GM21737 (cell line): ENCODE measurements around the gene ARMCX5.

ENCODE experiments used
- ATAC-seq: cut with Tn5 transposase; IDR thresholded peaks from one replicate; pipeline ENCODE4 v1.9.1; 2021; ENCODE audit warnings: mild to moderate bottlenecking, moderate library complexity; ENCODE audit not compliant: unreplicated experiment

Gene ARMCX5

GRCh38 chrX:102599084-102599950 lies at the start of gene ARMCX5:
TSS of gene ARMCX5 (plus strand) at chrX:102599515. CDS start at chrX:102602142, 2,627 bp downstream.
- ATAC-seq = peak; percentile 94

GRCh38 chrX:102558607-102559006 lies 40.7 kb upstream of the ARMCX5 start:
- ATAC-seq = no peak

DNA sequence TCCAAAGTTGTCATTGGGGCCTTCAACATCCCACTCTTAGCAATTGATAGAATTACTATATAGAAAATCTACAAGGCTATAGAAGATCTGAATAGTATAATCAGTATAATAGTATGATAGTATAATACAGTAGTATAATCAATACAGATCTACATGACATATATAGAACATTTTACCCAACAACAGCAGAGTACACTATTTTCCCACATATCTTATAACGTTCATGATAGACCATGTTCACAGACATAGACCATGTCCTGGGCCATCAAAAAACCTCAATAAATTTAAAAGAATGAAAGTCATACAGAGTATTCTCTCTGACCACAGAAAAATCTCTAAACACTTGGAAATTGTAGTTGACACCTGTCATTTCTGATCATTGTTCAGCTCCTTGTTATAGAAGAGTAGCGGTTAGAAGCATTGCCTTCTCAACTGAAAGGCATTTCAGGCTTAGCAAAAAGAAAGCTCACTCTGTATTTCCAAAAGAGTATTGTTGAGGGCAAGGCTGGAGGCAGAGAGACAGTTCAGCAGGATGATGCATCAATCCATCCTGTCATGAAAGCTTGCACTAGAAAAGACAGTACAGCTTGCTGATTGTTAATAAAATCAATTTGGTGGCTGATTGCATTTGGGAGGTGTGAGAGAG lies 38.8 kb upstream of the ARMCX5 start:
- ATAC-seq = no peak

- no peak for ATAC-seq
Measured at GRCh38 chrX:102580891-102581290, 18.4 kb upstream of the ARMCX5 start.

- no peak for ATAC-seq
Measured at GRCh38 chrX:102593367-102593766, 5.9 kb upstream of the ARMCX5 start.

DNA sequence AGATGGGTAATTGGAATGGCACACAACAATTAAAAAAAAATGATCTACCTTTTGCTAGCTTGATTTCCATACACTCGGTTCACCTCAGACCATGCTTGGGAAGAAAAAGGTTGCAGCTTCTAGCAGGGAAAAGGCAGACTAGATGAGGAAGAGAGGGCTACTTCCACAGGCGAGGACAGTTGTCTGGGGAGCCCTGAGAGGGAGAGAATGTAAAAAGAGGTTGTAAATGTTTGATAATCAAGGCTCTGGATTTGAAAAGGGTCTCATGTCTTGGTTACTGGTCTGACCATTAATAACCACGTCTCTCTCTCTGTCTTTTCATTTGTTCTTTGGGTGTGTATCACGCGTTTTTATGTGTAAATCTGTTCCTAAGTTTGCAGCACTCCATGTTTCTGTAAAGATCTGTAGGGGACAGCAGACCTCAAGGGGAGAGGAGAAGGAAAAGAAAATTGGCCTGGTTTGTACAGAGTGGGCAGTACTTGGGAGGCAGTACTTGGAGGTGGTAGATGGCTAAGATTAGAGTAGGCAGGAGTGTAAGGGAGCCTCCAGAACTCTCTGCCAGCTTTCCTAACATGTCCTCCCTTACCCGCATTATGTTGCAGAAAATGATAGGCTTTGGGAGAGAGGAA lies 750 bp downstream of the ARMCX5 start:
- ATAC-seq = peak; percentile 24

DNA sequence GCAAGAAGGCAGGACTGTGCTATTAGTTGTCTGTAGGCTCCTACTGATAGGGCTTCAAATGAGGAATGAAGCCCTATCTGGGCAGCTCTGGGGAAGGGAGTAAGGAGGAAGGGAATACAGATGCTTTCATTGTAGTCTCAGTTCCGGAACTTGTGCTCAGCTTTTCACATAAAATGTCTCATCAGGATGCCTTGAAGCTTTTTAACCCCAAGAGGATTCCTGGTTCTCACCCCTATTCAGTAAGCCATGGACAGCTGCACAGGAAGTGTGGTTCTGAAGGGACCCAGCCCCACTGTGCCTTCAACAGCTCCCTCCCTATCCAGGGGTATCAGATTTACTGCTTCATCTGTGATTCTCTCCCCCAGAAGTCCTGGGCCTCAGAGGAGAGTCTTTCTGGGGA lies 5.0 kb downstream of the ARMCX5 start:
- ATAC-seq = no peak

DNA sequence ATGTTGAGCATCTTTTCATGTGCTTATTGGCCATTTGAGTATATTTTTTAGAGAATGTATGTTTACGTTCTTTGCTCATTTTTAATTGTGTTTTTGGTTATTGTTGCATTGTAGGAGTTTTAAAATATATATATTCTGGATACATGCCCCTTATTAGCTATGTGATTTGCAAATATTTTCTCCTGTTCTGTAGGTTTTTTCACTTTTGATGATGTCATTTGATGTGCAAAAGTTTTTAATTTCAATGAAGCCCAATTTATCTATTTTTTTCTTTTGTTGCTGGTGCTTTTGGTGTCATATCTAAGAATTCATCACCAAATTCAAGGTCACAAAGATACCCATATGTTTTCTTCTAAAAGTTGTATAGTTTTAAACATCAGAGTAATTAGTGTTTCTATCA lies 6.8 kb downstream of the ARMCX5 start:
- no peak for ATAC-seq

GRCh38 chrX:102610905-102611304 lies 11.6 kb downstream of the ARMCX5 start:
- no peak for ATAC-seq

GRCh38 chrX:102624105-102624504 lies 24.8 kb downstream of the ARMCX5 start:
- no peak for ATAC-seq

DNA sequence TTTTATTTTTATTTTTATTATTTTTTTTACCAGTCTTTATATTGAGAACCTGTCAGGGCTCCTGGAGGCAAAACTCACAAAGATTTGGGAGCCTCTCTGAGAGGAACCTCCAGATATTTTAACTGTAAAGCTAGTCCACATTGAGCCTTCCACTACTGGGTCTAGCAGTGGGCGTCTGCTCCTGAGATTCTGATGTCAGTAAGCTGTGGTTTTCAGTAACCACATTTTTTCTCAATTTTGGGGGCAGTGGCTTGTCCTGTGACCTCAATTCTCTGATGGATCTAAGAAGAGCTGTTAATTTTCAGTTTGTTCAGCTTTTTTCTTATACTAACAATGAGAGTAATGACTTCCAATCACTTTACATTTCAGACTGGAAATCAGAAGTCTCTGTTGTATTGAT lies 28.3 kb downstream of the ARMCX5 start:
- no peak for ATAC-seq

GRCh38 chrX:102637561-102637960 lies 38.2 kb downstream of the ARMCX5 start:
- ATAC-seq = no peak

DNA sequence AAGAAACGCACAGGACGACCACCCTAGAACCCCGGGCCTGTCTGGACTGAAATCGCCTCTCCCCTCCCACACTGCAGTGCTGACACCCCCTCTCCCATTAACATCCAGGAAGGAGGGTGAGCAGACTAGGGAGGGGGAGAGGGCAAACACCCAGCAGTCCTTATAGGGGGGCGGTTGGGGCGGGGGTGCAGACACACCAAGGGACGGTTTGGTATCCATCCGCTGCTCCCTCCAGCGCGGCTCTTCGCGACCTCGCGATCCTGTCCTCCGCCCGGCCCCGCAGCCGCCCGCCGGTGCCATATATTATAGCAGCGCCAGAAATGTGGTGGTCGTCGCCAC lies 51.6 kb downstream of the ARMCX5 start:
- no peak for ATAC-seq

- no peak for ATAC-seq
Measured at GRCh38 chrX:102651242-102652011, 52.1 kb downstream of the ARMCX5 start, which contains the start of gene GPRASP1. TSS of gene GPRASP1 (plus strand) at chrX:102651483. CDS start at chrX:102653914, 2,431 bp downstream.

DNA sequence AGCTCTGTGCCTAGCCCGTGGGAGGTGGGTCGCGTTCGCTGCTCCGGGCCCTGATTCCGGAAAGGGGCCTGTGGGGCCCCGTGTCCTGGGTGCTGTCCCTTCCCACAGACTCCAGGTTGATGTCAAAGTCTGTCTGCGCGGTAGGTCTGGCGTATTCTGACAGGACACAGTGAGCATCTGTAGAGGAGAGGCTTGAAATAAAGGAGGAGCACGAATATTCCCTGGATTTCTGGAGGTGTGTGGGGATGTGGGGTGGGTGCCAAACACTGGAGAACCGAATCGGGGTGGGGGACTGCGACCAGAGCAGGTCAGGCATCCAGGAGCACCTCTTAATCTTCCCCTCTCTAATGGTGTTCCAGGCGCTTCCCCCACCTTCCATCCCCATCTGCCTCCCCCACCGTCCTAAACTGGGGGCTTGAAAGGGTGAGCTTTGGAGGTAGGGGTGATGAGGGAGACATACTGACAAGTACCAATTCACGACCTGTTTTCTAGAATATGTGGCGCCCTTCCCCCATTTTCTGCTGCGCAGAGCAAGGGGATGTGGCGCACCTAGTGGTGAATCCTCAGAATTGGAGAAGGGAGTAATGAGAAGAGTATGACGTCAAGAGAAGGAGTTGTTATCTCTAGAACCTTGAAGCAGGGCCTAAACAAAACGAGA lies 52.8 kb downstream of the ARMCX5 start:
- ATAC-seq = no peak
